Suprapubic skin (tissue), 4 donors: ENCODE results near the gene PABPC3.

ENCODE experiments used
- EP300 ChIP-seq: sonication (generic); formaldehyde crosslinking; IDR thresholded peaks from one replicate; pipeline ENCODE4 v1.6.1; 2017; ENCODE audit warnings: antibody characterized with exemption
- POLR2A ChIP-seq, 2 donors: fragments of 450-650 bp; IDR thresholded peaks; one replicate each; pipeline ENCODE4 v1.6.1; 2017; ENCODE audit warnings: antibody characterized with exemption in 2 of 2, mild to moderate bottlenecking in 2 of 2, moderate library complexity in 2 of 2
- POLR2AphosphoS5 ChIP-seq, 3 donors: sonication (generic); formaldehyde crosslinking; IDR thresholded peaks; one replicate each; pipeline ENCODE4 v1.6.1; 2017; ENCODE audit warnings: antibody characterized with exemption in 3 of 3
- TF ChIP-seq, protein P1 (sequence below), 2 donors: fragments of 200-600 bp in 1 of 2; fragments of 450-650 bp in 1 of 2; sonication (generic) in 1 of 2; IDR thresholded peaks; one replicate each; pipeline ENCODE4 v1.5.1; 2016 to 2019; ENCODE audit warnings: antibody characterized with exemption in 2 of 2, mild to moderate bottlenecking in 1 of 2, moderate library complexity in 1 of 2

DNA sequence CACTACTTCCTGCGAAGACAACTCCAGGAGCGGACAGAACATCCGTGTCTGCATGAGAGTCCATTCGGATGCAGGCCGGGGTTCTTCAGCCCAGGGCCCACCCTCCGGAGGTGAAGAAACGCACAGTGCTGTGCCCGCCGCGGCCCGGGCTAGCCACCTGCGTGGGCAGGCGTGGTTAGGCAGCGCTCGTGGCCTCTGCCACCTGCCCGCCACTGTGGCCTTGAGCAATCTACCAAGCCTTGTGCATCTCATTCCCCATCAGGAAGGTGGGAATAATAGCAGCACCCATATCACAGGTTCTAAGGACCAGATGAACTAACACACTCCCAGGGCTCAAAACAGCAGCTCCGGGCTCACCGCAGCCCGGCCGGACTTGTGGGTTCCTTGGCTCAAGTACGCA lies 26.7 kb upstream of the PABPC3 start:
- no peak for TF ChIP-seq POLR2AphosphoS5 (IDR thresholded peaks at IDR 0.05)
- TF ChIP-seq, protein P1, sequence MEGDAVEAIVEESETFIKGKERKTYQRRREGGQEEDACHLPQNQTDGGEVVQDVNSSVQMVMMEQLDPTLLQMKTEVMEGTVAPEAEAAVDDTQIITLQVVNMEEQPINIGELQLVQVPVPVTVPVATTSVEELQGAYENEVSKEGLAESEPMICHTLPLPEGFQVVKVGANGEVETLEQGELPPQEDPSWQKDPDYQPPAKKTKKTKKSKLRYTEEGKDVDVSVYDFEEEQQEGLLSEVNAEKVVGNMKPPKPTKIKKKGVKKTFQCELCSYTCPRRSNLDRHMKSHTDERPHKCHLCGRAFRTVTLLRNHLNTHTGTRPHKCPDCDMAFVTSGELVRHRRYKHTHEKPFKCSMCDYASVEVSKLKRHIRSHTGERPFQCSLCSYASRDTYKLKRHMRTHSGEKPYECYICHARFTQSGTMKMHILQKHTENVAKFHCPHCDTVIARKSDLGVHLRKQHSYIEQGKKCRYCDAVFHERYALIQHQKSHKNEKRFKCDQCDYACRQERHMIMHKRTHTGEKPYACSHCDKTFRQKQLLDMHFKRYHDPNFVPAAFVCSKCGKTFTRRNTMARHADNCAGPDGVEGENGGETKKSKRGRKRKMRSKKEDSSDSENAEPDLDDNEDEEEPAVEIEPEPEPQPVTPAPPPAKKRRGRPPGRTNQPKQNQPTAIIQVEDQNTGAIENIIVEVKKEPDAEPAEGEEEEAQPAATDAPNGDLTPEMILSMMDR (IDR thresholded peaks at IDR 0.05), result no peak
- no peak for TF ChIP-seq POLR2A (IDR thresholded peaks at IDR 0.05)
- TF ChIP-seq EP300, result no peak
